ENCODE data around the gene C15orf39.

DNA sequence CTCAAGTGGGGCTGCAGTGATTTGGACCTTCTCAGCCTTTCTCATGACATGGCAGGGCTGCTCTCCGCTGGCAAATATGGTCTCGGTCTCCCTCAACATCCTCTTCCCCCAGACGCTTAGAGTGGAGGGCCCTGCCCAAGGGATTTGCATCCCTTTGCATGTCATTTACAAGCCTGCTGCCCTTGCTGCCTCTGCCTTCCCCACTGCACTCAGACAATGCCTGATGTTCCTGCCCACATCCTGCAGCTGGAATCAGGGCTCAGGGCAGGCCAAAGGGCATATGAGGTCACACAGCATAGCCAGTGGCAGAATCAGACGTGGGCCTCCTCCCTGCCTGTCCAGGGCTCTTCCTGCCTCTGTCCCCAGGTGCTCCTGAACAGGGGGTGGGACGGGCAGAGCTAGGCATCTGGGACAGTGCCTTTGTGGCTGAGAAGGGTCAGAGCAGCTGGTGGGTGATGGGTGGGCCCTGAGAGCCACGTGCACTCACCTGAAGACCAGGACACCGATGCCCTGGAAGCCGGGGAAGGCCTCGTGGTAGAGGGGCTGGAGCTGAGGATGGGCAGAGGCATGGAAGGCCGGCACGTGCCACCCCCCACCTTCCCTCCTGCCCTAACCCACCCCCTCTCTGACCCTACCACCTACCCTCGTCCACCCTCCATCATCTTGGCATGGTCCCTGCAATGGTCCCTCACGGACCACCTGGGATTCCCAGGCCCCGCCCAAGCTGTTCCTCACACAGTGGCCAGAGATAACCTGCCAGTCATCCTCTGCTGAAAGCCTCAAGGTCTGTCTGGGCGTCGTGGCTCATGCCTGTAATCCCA lies 29.1 kb downstream of the C15orf39 start:
- TF ChIP-seq, protein P1, sequence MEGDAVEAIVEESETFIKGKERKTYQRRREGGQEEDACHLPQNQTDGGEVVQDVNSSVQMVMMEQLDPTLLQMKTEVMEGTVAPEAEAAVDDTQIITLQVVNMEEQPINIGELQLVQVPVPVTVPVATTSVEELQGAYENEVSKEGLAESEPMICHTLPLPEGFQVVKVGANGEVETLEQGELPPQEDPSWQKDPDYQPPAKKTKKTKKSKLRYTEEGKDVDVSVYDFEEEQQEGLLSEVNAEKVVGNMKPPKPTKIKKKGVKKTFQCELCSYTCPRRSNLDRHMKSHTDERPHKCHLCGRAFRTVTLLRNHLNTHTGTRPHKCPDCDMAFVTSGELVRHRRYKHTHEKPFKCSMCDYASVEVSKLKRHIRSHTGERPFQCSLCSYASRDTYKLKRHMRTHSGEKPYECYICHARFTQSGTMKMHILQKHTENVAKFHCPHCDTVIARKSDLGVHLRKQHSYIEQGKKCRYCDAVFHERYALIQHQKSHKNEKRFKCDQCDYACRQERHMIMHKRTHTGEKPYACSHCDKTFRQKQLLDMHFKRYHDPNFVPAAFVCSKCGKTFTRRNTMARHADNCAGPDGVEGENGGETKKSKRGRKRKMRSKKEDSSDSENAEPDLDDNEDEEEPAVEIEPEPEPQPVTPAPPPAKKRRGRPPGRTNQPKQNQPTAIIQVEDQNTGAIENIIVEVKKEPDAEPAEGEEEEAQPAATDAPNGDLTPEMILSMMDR (IDR thresholded peaks at IDR 0.05), result no peak
- TF ChIP-seq ZFX (IDR thresholded peaks at IDR 0.05; ENCODE audit: borderline replicate concordance), result no peak
